HCT116 (cell line): ENCODE results near the gene CH25H. TPM values are rescaled to one million over a fixed set of nuclear protein-coding genes. Genes with fewer than 3 reads are reported as not detected.

Source experiments
- ATAC-seq: fragments of 200-7000 bp; cut with Tn5 transposase; 2 replicates; pipeline ENCODE4 v1.9.1; 2020; ENCODE audit warnings: mild to moderate bottlenecking, moderate library complexity
- BruUV-seq: library from RNA; stranded (reverse); fragments of 400-500 nt; replicated peaks from 2 replicates; lab custom pipeline; 2021; lab: Mats Ljungman, UMichigan
- CTCF ChIA-PET: fragments of 300-600 bp; sonication (Branson Sonifier 250); formaldehyde crosslinking; loops from one replicate; lab custom pipeline; 2021; ENCODE audit warnings: antibody characterized with exemption; lab: Charles Lee
- POLR2A ChIA-PET: fragments of 300-600, 350-600 bp; sonication (Branson Sonifier 250); formaldehyde crosslinking; loops from one replicate; lab custom pipeline; 2021; ENCODE audit warnings: antibody characterized with exemption; lab: Charles Lee
- RAD21 ChIA-PET, 2 experiments: fragments of 300-600 bp; sonication (Branson Sonifier 250); formaldehyde crosslinking; loops; one replicate each; lab custom pipeline; 2023; ENCODE audit warnings: low total read pairs in 2 of 2; ENCODE audit not compliant: uncharacterized antibody in 2 of 2, unreplicated experiment in 2 of 2, low non-redundant PET in 1 of 2; lab: Charles Lee
- DNase-seq: peaks from one replicate; pipeline ENCODE4 v3.0.0-alpha.2; 2010; ENCODE audit warnings: low read depth, low spot score
- H2AFZ ChIP-seq: fragments of 200-600 bp; shearing (Covaris generic), sonication (generic); 2 replicates; pipeline ENCODE4 v1.6.1; 2017; ENCODE audit warnings: low read depth, mixed run types, mixed read lengths, antibody characterized with exemption, low read length; ENCODE audit not compliant: poor library complexity, severe bottlenecking
- H3K27ac ChIP-seq: 2 replicates; pipeline ENCODE4 v1.5.1; 2012; ENCODE audit warnings: low read depth, low read length
- H3K27me3 ChIP-seq: fragments of 200-600 bp; sonication (generic); 2 replicates; pipeline ENCODE4 v1.6.1; 2016; ENCODE audit warnings: mixed run types, low read length, mixed read lengths; ENCODE audit not compliant: insufficient read depth
- H3K36me3 ChIP-seq, 2 experiments: fragments of 200-500 bp in 1 of 2; fragments of 200-600 bp in 1 of 2; sonication (Bioruptor generic) in 1 of 2; sonication (generic) in 1 of 2; 2 replicates each; pipeline versions ENCODE4 v1.5.1 to v1.6.1; 2014 to 2016; ENCODE audit warnings: low read length in 2 of 2, inconsistent platforms in 1 of 2, mixed read lengths in 1 of 2, mixed run types in 1 of 2; ENCODE audit not compliant: insufficient read depth in 2 of 2, control insufficient read depth in 1 of 2
- H3K4me1 ChIP-seq, 2 experiments: fragments of 200-600 bp in 1 of 2; sonication (generic) in 1 of 2; 2 replicates each; pipeline versions ENCODE4 v1.5.1 to v1.6.1; 2012 to 2017; ENCODE audit warnings: low read length in 2 of 2, inconsistent platforms in 1 of 2, mild to moderate bottlenecking in 1 of 2, mixed read lengths in 1 of 2, mixed run types in 1 of 2, moderate library complexity in 1 of 2; ENCODE audit not compliant: insufficient read depth in 2 of 2, control insufficient read depth in 1 of 2
- H3K4me2 ChIP-seq: fragments of 200-600 bp; sonication (generic); 2 replicates; pipeline ENCODE4 v1.6.1; 2017; ENCODE audit warnings: mixed run types, low read length, mixed read lengths
- H3K4me3 ChIP-seq, 2 experiments: fragments of 200-600 bp in 1 of 2; sonication (generic) in 1 of 2; replicated peaks in 1 of 2; 2 replicates each; pipeline ENCODE4 v1.5.1; 2011 to 2016; ENCODE audit warnings: low read length in 2 of 2, control low read depth in 1 of 2, low read depth in 1 of 2, mild to moderate bottlenecking in 1 of 2, mixed read lengths in 1 of 2, mixed run types in 1 of 2
- H3K79me2 ChIP-seq: fragments of 200-600 bp; sonication (generic); 2 replicates; pipeline ENCODE4 v1.6.1; 2017; ENCODE audit warnings: mild to moderate bottlenecking, mixed run types, low read length, moderate library complexity, mixed read lengths; ENCODE audit not compliant: insufficient read depth
- H3K9ac ChIP-seq: fragments of 200-600 bp; sonication (generic); 2 replicates; pipeline ENCODE4 v1.6.1; 2016; ENCODE audit warnings: low read length, mixed read lengths
- H3K9me2 ChIP-seq: fragments of 200-600 bp; sonication (generic), shearing (Covaris generic); 2 replicates; pipeline ENCODE4 v1.6.1; 2017; ENCODE audit warnings: mixed run types, mild to moderate bottlenecking, moderate library complexity; ENCODE audit not compliant: insufficient read depth
- H3K9me3 ChIP-seq, 2 experiments: fragments of 200-500 bp in 1 of 2; fragments of 200-600 bp in 1 of 2; sonication (Bioruptor generic) in 1 of 2; sonication (generic) in 1 of 2; 2 replicates each; pipeline ENCODE4 v1.6.1; 2014 to 2017; ENCODE audit warnings: low read length in 2 of 2, mixed read lengths in 2 of 2, inconsistent platforms in 1 of 2, low read depth in 1 of 2, mild to moderate bottlenecking in 1 of 2, mixed run types in 1 of 2, moderate library complexity in 1 of 2; ENCODE audit not compliant: control insufficient read depth in 1 of 2, insufficient read depth in 1 of 2
- H4K20me1 ChIP-seq: fragments of 200-600 bp; sonication (generic), shearing (Covaris generic); 2 replicates; pipeline ENCODE4 v1.6.1; 2017; ENCODE audit warnings: mixed run types, mild to moderate bottlenecking, moderate library complexity; ENCODE audit not compliant: insufficient read depth
- CEBPB ChIP-seq: IDR thresholded peaks from 2 replicates; pipeline ENCODE4 v1.6.1; 2012; ENCODE audit warnings: low read depth
- EGR1 ChIP-seq: IDR thresholded peaks from 2 replicates; pipeline ENCODE4 v1.6.1; 2012; ENCODE audit warnings: low read depth
- ELF1 ChIP-seq: IDR thresholded peaks from 2 replicates; pipeline ENCODE4 v1.6.1; 2012; ENCODE audit warnings: low read depth, borderline replicate concordance
- EZH2 ChIP-seq: fragments of 200-600 bp; sonication (generic); IDR thresholded peaks from 2 replicates; pipeline ENCODE4 v1.6.1; 2017; ENCODE audit warnings: antibody characterized with exemption, mixed run types
- EZH2phosphoT487 ChIP-seq: fragments of 200-600 bp; IDR thresholded peaks from 2 replicates; pipeline ENCODE4 v1.6.1; 2018; ENCODE audit warnings: antibody characterized with exemption, borderline replicate concordance
- FOSL1 ChIP-seq: IDR thresholded peaks from 2 replicates; pipeline ENCODE4 v1.6.1; 2012; ENCODE audit warnings: low read depth
- JUND ChIP-seq: IDR thresholded peaks from 2 replicates; pipeline ENCODE4 v1.6.1; 2012
- MAX ChIP-seq: IDR thresholded peaks from 2 replicates; pipeline ENCODE4 v1.6.1; 2012
- POLR2A ChIP-seq: IDR thresholded peaks from 2 replicates; pipeline ENCODE4 v1.7.0; 2011; ENCODE audit warnings: borderline replicate concordance; ENCODE audit not compliant: insufficient read depth, insufficient read length; ENCODE audit errors: extremely low read depth
- POLR2AphosphoS5 ChIP-seq: IDR thresholded peaks from 2 replicates; pipeline ENCODE4 v1.6.1; 2011; ENCODE audit warnings: mild to moderate bottlenecking, low read depth, low read length, moderate library complexity
- RAD21 ChIP-seq: IDR thresholded peaks from 2 replicates; pipeline ENCODE4 v1.6.1; 2012; ENCODE audit warnings: low read depth, mild to moderate bottlenecking
- SIN3A ChIP-seq: IDR thresholded peaks from 2 replicates; pipeline ENCODE4 v1.6.1; 2012; ENCODE audit warnings: low read depth
- SP1 ChIP-seq: IDR thresholded peaks from 2 replicates; pipeline ENCODE4 v1.6.1; 2012; ENCODE audit warnings: low read depth
- TCF7L2 ChIP-seq: IDR thresholded peaks from 2 replicates; pipeline ENCODE4 v1.7.0; 2011; ENCODE audit warnings: borderline replicate concordance, inconsistent platforms; ENCODE audit not compliant: insufficient read depth, insufficient read length; ENCODE audit errors: extremely low read depth
- YY1 ChIP-seq: IDR thresholded peaks from 2 replicates; pipeline ENCODE4 v1.6.1; 2011; ENCODE audit warnings: low read length, low read depth, moderate library complexity, mild to moderate bottlenecking; ENCODE audit not compliant: insufficient replicate concordance; ENCODE audit errors: extremely low read depth
- ZBTB33 ChIP-seq: IDR thresholded peaks from 2 replicates; pipeline ENCODE4 v1.6.1; 2011; ENCODE audit warnings: mild to moderate bottlenecking, low read length, moderate library complexity; ENCODE audit not compliant: insufficient replicate concordance; ENCODE audit errors: extremely low read depth
- ZFX ChIP-seq: fragments of 450-650 bp; IDR thresholded peaks from 2 replicates; pipeline ENCODE4 v1.6.1; 2017
- intact Hi-C: fragments of 100-400 bp; cut with micrococcal nuclease; formaldehyde crosslinking; loops from 2 replicates; pipeline ENCODE4 v1.10.0; 2022
- total RNA-seq: library from RNA; stranded (reverse); gene quantifications from one replicate; pipeline ENCODE4 v1.2.1, GENCODE V29; 2021; ENCODE audit not compliant: unreplicated experiment
- TF ChIP-seq, protein P1 (sequence below): IDR thresholded peaks from 2 replicates; pipeline ENCODE4 v1.6.1; 2012; ENCODE audit warnings: low read depth
- TF ChIP-seq, protein P2 (sequence below), 3 experiments: fragments of 200-600 bp in 1 of 3; sonication (generic) in 1 of 3; IDR thresholded peaks in 2 of 3; conservative IDR thresholded peaks in 1 of 3; 2 replicates each; pipeline ENCODE4 v1.5.1; 2012 to 2017; ENCODE audit warnings: low read depth in 2 of 3, low read length in 2 of 3, antibody characterized with exemption in 1 of 3, borderline replicate concordance in 1 of 3, control low read depth in 1 of 3, mild to moderate bottlenecking in 1 of 3, mixed read lengths in 1 of 3, mixed run types in 1 of 3, moderate library complexity in 1 of 3; ENCODE audit not compliant: insufficient read depth in 1 of 3

The CH25H gene
- total RNA-seq, 1 experiment from 2014 or later, result not detected

DNA sequence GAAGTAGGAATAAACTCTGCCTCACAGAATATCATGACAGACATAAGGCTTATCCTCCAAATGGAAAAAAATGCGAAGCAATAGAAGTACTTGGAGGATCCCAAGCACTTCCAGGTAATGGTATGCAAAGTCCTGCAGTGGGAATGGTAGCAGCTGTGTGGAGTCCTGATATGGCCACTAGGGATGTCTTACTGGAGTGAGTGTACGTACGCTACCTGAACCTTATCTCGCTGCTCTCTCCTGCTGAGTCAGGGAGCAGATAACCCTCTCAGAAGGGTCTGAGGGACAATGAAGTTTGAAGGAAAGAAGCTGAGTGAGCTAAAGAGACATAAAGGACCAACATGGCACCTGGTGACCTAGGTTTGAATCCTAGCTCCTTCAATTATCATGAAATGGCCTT lies 42.2 kb downstream of the CH25H start:
- ChIA-PET RAD21 (no interaction called here), CTCF (no interaction called here), POLR2A (no interaction called here)
- H3K9me2 ChIP-seq, result no peaks in the 10 kb centered on the region
- intact Hi-C loops, result no loop called here
- BruUV-seq, result no TSS peak
- no peak overlapping the region for H3K27ac ChIP-seq
- no peaks in the 10 kb centered on the region for H3K4me1 ChIP-seq
- no peak for DNase-seq
- H4K20me1 ChIP-seq, result no peaks in the 10 kb centered on the region
- no peaks in the 10 kb centered on the region for H3K9me3 ChIP-seq
- no peaks in the 10 kb centered on the region for H3K27me3 ChIP-seq
- no peak overlapping the region for H2AFZ ChIP-seq
- no peak overlapping the region for H3K4me3 ChIP-seq
- no peak overlapping the region for H3K4me2 ChIP-seq
- no peaks in the 10 kb centered on the region for H3K79me2 ChIP-seq
- peak; percentile 54; the same call in 1 of the 2 replicates for ATAC-seq
- no peak for TF ChIP-seq TCF7L2
- no peak for TF ChIP-seq POLR2AphosphoS5
- TF ChIP-seq EZH2, result no peak
- TF ChIP-seq RAD21, result no peak
- no peak for TF ChIP-seq MAX
- TF ChIP-seq CEBPB, result no peak
- TF ChIP-seq, protein P1, sequence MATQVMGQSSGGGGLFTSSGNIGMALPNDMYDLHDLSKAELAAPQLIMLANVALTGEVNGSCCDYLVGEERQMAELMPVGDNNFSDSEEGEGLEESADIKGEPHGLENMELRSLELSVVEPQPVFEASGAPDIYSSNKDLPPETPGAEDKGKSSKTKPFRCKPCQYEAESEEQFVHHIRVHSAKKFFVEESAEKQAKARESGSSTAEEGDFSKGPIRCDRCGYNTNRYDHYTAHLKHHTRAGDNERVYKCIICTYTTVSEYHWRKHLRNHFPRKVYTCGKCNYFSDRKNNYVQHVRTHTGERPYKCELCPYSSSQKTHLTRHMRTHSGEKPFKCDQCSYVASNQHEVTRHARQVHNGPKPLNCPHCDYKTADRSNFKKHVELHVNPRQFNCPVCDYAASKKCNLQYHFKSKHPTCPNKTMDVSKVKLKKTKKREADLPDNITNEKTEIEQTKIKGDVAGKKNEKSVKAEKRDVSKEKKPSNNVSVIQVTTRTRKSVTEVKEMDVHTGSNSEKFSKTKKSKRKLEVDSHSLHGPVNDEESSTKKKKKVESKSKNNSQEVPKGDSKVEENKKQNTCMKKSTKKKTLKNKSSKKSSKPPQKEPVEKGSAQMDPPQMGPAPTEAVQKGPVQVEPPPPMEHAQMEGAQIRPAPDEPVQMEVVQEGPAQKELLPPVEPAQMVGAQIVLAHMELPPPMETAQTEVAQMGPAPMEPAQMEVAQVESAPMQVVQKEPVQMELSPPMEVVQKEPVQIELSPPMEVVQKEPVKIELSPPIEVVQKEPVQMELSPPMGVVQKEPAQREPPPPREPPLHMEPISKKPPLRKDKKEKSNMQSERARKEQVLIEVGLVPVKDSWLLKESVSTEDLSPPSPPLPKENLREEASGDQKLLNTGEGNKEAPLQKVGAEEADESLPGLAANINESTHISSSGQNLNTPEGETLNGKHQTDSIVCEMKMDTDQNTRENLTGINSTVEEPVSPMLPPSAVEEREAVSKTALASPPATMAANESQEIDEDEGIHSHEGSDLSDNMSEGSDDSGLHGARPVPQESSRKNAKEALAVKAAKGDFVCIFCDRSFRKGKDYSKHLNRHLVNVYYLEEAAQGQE, result no peak
- TF ChIP-seq POLR2A, result no peak
- TF ChIP-seq SP1, result no peak
- TF ChIP-seq, protein P2, sequence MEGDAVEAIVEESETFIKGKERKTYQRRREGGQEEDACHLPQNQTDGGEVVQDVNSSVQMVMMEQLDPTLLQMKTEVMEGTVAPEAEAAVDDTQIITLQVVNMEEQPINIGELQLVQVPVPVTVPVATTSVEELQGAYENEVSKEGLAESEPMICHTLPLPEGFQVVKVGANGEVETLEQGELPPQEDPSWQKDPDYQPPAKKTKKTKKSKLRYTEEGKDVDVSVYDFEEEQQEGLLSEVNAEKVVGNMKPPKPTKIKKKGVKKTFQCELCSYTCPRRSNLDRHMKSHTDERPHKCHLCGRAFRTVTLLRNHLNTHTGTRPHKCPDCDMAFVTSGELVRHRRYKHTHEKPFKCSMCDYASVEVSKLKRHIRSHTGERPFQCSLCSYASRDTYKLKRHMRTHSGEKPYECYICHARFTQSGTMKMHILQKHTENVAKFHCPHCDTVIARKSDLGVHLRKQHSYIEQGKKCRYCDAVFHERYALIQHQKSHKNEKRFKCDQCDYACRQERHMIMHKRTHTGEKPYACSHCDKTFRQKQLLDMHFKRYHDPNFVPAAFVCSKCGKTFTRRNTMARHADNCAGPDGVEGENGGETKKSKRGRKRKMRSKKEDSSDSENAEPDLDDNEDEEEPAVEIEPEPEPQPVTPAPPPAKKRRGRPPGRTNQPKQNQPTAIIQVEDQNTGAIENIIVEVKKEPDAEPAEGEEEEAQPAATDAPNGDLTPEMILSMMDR (IDR thresholded peaks at IDR 0.05 in 2 of 3, conservative IDR thresholded peaks at IDR 0.05 in 1 of 3; ENCODE audit: borderline replicate concordance in 1 of 3, insufficient read depth in 1 of 3, low read depth in 2 of 3, low read length in 2 of 3), result no peak
- no peak for TF ChIP-seq FOSL1
- TF ChIP-seq YY1, result no peak
- no peak for TF ChIP-seq JUND
- TF ChIP-seq ZFX, result no peak
- TF ChIP-seq ZBTB33, result no peak
- TF ChIP-seq EZH2phosphoT487, result no peak
- TF ChIP-seq EGR1, result no peak
- TF ChIP-seq SIN3A, result no peak
- TF ChIP-seq ELF1, result no peak
- H3K36me3 ChIP-seq, result no peaks in the 10 kb centered on the region
- H3K9ac ChIP-seq, result no peak overlapping the region
